ENCODE measurements around the gene PMCH. TPM values are rescaled to one million over a fixed set of nuclear protein-coding genes. Genes with fewer than 3 reads are reported as not detected.

PMCH gene
- total RNA-seq, 1 experiment from 2014 or later = not detected

GRCh38 chr12:102215992-102216691 is 18.5 kb upstream of the PMCH start:
- POLR2A ChIA-PET (ENCODE audit: unreplicated experiment) = no interaction called here
- intact Hi-C loops (cut with micrococcal nuclease; ENCODE audit: unreplicated experiment) = no loop called here
- no peaks in the 10 kb centered on the region for H3K9me2 ChIP-seq (ENCODE audit: insufficient read depth)
- no peak overlapping the region for H2AFZ ChIP-seq
- no peaks in the 10 kb centered on the region for H3K79me2 ChIP-seq (ENCODE audit: low read depth)
- H3K27me3 ChIP-seq (ENCODE audit: insufficient read depth, low read depth) = no peaks in the 10 kb centered on the region
- no peaks in the 10 kb centered on the region for H3K36me3 ChIP-seq (ENCODE audit: low read depth)
- H3K27ac ChIP-seq = no peak overlapping the region
- DNase-seq = no peak
- TF ChIP-seq CTCF (conservative IDR thresholded peaks at IDR 0.05) = no peak
- no peak for TF ChIP-seq EZH2 (IDR thresholded peaks at IDR 0.05; ENCODE audit: low read depth)
- no peaks in the 10 kb centered on the region for H3F3A ChIP-seq (ENCODE audit: insufficient read depth, low read depth)
- CTCF ChIA-PET = no interaction called here
- no peaks in the 10 kb centered on the region for H3K9me3 ChIP-seq (ENCODE audit: insufficient read depth, low read depth)
- no peaks in the 10 kb centered on the region for H4K20me1 ChIP-seq (ENCODE audit: insufficient read depth)
- BruUV-seq (replicated peaks) = no TSS peak
- H3K4me3 ChIP-seq = no peak overlapping the region
- H3K4me1 ChIP-seq (replicated peaks; ENCODE audit: insufficient read depth) = no peaks in the 10 kb centered on the region
- H3K4me2 ChIP-seq = no peak overlapping the region

GRCh38 chr12:102204025-102204424 is 6.4 kb upstream of the PMCH start:
- Histone ChIP-seq H3K4me2 (no peak overlapping the region), H3K27me3 (ENCODE audit: insufficient read depth, low read depth) (no peaks in the 10 kb centered on the region), H3K4me3 (no peak overlapping the region), H3K79me2 (ENCODE audit: low read depth) (no peaks in the 10 kb centered on the region), H3K27ac (no peak overlapping the region), H2AFZ (no peak overlapping the region), H3K36me3 (ENCODE audit: low read depth) (no peaks in the 10 kb centered on the region), H3K9me3 (ENCODE audit: insufficient read depth, low read depth) (peaks cover 5% of the 10 kb centered on the region; the same call in 1 of the 2 replicates), H3F3A (ENCODE audit: insufficient read depth, low read depth) (no peaks in the 10 kb centered on the region), H3K9me2 (ENCODE audit: insufficient read depth) (no peaks in the 10 kb centered on the region), H3K4me1 (replicated peaks; ENCODE audit: insufficient read depth) (no peaks in the 10 kb centered on the region), H4K20me1 (ENCODE audit: insufficient read depth) (no peaks in the 10 kb centered on the region; the same call in 1 of the 2 replicates)
- DNase-seq = no peak
- intact Hi-C loops (cut with micrococcal nuclease; ENCODE audit: unreplicated experiment) = no loop called here
- POLR2A ChIA-PET (ENCODE audit: unreplicated experiment) = no interaction called here
- TF ChIP-seq EZH2 (IDR thresholded peaks at IDR 0.05; ENCODE audit: low read depth) (no peak), CTCF (conservative IDR thresholded peaks at IDR 0.05) (no peak)
- CTCF ChIA-PET = no interaction called here
- no TSS peak for BruUV-seq (replicated peaks)

DNA sequence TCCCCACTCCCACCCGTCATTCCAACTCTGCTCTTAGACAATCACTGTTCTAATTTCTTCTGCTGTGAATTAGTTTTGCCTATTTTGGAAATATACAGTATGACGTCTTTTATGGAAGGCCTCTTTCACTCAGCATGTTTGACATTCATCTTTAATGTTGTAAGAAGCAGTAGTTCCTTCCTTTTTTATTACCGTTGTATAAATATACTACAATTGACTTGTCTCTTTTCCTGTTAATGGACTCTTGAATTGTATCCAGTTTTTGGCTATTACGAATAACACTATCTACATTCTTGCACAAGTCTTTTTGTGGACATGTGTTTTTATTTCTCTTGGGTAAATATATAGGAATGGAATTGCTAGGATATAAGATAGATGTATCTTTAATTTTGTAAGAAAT is 4.9 kb upstream of the PMCH start:
- H3K9me3 ChIP-seq (ENCODE audit: insufficient read depth, low read depth) = no peaks in the 10 kb centered on the region
- DNase-seq = no peak
- H3K4me2 ChIP-seq = no peak overlapping the region
- intact Hi-C loops (cut with micrococcal nuclease; ENCODE audit: unreplicated experiment) = no loop called here
- H3K4me1 ChIP-seq (replicated peaks; ENCODE audit: insufficient read depth) = 0 out of 2 replicates have a peak, but pooled peaks cover 6% of the 10 kb centered on the region
- no peaks in the 10 kb centered on the region for H3K9me2 ChIP-seq (ENCODE audit: insufficient read depth)
- no peaks in the 10 kb centered on the region; the same call in 1 of the 2 replicates for H4K20me1 ChIP-seq (ENCODE audit: insufficient read depth)
- no peaks in the 10 kb centered on the region for H3K27me3 ChIP-seq (ENCODE audit: insufficient read depth, low read depth)
- TF ChIP-seq CTCF (conservative IDR thresholded peaks at IDR 0.05) = no peak
- TF ChIP-seq EZH2 (IDR thresholded peaks at IDR 0.05; ENCODE audit: low read depth) = no peak
- ChIA-PET POLR2A (ENCODE audit: unreplicated experiment) (no interaction called here), CTCF (no interaction called here)
- no peak overlapping the region for H3K4me3 ChIP-seq
- H3K27ac ChIP-seq = no peak overlapping the region
- no peaks in the 10 kb centered on the region for H3F3A ChIP-seq (ENCODE audit: insufficient read depth, low read depth)
- H3K36me3 ChIP-seq (ENCODE audit: low read depth) = no peaks in the 10 kb centered on the region
- no peaks in the 10 kb centered on the region for H3K79me2 ChIP-seq (ENCODE audit: low read depth)
- no peak overlapping the region for H2AFZ ChIP-seq
- no TSS peak for BruUV-seq (replicated peaks)
